ENCODE measurements around the gene SYNM. TPM values are rescaled to one million over a fixed set of nuclear protein-coding genes. Genes with fewer than 3 reads are reported as not detected.

Gene SYNM
- total RNA-seq, 1 donor from 2014 or later: 19.5 TPM

DNA sequence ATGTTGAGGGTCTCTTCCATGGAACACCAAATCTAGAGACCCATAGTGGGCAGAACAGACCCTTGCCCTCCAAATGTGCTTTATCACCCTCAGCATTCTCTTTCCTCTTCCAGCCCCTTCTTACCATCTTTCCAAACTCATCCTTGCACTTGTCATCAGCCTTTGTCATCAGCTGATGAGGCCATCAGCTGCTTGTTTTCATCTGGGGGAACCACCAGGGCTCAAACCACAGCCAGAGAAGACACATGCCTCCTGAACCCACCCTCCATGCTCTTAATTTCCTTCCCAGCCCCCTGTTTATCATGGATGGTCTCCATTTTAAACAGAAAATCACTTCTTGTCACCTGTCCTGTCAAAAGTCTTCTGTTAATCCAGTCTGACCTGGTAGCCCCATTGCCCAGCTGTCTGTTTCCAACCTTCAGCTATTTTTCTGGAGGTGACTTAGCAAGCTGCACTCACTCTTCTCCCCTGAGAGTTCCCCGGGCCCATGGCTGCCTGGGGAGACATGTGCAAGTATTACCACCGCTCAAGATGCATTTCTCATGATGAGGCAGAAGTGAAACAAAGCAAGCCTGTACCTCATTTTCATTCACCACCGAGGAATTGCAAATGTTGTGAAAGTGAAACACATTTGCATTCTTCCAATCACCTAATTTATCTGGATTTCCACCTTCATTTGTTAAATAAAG, 14.7 kb upstream of the SYNM start:
- Histone ChIP-seq H3K4me1 (no peaks in the 10 kb centered on the region), H3K4me3 (no peak overlapping the region), H3K36me3 (no peaks in the 10 kb centered on the region), H3K27me3 (no peaks in the 10 kb centered on the region), H3K27ac (no peak overlapping the region), H3K9me3 (no peaks in the 10 kb centered on the region)
- ATAC-seq (peak; percentile 64), DNase-seq (no peak)
- TF ChIP-seq, protein P1, sequence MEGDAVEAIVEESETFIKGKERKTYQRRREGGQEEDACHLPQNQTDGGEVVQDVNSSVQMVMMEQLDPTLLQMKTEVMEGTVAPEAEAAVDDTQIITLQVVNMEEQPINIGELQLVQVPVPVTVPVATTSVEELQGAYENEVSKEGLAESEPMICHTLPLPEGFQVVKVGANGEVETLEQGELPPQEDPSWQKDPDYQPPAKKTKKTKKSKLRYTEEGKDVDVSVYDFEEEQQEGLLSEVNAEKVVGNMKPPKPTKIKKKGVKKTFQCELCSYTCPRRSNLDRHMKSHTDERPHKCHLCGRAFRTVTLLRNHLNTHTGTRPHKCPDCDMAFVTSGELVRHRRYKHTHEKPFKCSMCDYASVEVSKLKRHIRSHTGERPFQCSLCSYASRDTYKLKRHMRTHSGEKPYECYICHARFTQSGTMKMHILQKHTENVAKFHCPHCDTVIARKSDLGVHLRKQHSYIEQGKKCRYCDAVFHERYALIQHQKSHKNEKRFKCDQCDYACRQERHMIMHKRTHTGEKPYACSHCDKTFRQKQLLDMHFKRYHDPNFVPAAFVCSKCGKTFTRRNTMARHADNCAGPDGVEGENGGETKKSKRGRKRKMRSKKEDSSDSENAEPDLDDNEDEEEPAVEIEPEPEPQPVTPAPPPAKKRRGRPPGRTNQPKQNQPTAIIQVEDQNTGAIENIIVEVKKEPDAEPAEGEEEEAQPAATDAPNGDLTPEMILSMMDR (IDR thresholded peaks at IDR 0.05): no peak
- intact Hi-C loops (cut with DNase I): no loop called here

DNA sequence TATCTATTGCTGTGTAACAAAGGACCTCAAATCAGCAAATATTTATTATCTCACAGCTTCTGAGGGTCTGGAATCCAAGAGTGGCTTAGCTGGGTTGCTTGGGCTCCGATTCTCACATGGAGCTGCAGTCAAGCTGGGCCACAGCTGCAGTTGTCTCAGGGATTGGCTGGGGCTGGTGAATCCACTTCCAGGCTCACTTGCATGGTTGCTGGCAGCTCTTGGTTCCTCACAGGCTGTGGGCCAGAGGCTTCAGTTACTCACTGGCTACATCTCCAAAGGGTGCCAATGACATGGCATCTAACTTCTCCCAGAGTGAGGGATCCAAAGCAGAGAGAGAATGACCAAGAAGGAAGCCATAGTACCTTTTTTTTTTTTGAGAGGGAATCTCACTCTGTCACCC, 13.9 kb upstream of the SYNM start:
- Histone ChIP-seq H3K36me3 (no peaks in the 10 kb centered on the region), H3K4me1 (no peaks in the 10 kb centered on the region), H3K27me3 (no peaks in the 10 kb centered on the region), H3K9me3 (no peaks in the 10 kb centered on the region), H3K4me3 (no peak overlapping the region), H3K27ac (no peak overlapping the region)
- TF ChIP-seq, protein P1 (IDR thresholded peaks at IDR 0.05): no peak
- ATAC-seq (no peak), DNase-seq (no peak)
- intact Hi-C loops (cut with DNase I): no loop called here

DNA sequence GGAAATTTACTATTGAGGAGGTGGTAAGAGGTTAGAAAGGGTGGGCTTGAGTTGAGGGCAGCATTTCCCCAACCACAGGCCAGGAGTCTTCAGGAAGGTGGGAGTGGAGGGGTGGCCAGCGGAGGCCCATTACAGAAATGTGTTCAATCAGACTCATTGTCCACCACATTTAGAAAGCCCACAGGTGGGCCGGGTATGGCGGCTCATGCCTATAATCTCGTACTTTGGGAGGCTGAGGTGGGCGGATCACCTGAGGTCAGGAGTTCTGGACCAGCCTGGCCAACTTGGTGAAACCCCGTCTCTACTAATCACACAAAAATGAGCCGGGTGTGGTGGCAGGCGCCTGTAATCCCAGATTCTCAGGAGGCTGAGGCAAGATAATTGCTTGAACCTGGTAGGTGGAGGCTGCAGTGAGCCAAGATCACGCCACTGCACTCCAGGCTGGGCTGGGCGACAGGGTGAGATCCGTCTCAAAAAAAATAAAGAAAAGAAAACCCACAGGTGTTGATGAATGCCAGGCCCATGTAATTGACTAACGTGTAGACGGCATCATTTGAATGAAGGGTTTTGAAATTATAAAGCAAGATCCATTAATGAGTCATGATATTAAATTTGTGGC, 12.2 kb upstream of the SYNM start:
- ATAC-seq (no peak), DNase-seq (no peak)
- Histone ChIP-seq H3K36me3 (no peaks in the 10 kb centered on the region), H3K4me3 (no peak overlapping the region), H3K27me3 (no peaks in the 10 kb centered on the region), H3K4me1 (no peaks in the 10 kb centered on the region), H3K27ac (no peak overlapping the region), H3K9me3 (no peaks in the 10 kb centered on the region)
- intact Hi-C loops (cut with DNase I): no loop called here
- TF ChIP-seq, protein P1 (IDR thresholded peaks at IDR 0.05): no peak

DNA sequence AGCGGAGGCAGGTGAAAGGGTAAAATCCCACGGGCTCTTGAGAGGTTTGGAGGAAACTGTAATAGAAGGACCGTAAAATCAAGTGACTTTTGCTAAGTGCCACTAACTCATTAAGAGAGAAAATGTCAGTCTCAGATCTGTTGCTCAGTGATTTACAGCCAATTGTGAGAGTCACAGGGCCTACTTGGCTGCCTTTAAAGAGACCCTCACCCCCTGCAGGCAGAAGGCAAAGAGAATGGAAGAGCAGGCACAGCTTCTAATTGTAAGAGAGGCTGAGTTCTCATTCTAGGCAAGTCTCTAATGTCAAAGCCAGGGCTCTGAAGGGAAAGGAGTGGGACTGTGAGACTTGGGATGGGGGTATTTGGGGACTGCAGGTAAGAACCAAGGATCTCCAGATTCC, 9.3 kb upstream of the SYNM start:
- intact Hi-C loops (cut with DNase I): no loop called here

DNA sequence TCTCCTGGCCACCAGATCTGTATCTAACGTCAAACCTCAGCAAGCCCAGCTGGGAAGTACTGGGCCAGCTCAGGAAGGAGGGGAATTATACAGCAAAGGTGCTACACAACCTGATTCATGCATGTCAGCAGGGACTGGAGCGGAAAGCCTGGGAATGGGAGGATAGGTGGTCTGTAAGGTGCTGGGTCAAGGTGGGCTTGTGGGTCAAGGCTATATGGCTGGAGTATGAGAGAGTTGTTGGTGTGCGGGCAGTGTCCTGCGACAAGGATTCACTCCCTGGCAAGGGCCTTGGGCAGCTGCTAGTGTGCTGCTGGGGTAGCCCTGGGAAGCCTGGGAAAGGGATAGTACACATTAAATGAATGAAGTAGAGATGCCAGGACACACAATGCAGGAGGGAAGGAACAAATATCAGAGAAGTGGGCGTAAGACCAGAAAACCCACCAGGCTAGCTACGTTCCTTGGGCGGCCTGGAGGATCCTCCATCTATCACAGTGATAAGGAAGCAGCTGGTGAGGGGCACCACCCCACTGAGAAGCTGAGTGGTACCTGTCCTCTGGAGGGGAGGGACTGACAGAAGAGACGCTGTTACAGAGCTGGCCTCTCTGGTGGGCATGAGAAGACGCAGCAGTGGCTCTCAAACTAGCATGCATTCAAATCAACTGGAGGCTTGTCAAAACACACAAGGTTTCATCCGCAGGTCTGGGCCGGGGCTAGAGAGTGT, 8.5 kb upstream of the SYNM start:
- no peak overlapping the region for H3K4me3 ChIP-seq
- H3K27ac ChIP-seq: no peak overlapping the region
- intact Hi-C loops (cut with DNase I): no loop called here
- H3K36me3 ChIP-seq: no peaks in the 10 kb centered on the region
- H3K4me1 ChIP-seq: peaks cover 4% of the 10 kb centered on the region
- DNase-seq (no peak), ATAC-seq (no peak)
- peaks cover 23% of the 10 kb centered on the region for H3K27me3 ChIP-seq
- TF ChIP-seq, protein P1 (IDR thresholded peaks at IDR 0.05): no peak
- no peaks in the 10 kb centered on the region for H3K9me3 ChIP-seq

More for the DNA sequence above, 9.3 kb upstream of the SYNM start:
- DNase-seq: no peak
- peaks cover 16% of the 10 kb centered on the region for H3K27me3 ChIP-seq
- H3K27ac ChIP-seq: no peak overlapping the region
- no peak overlapping the region for H3K4me3 ChIP-seq
- no peaks in the 10 kb centered on the region for H3K9me3 ChIP-seq
- TF ChIP-seq, protein P1 (IDR thresholded peaks at IDR 0.05): no peak
- no peak for ATAC-seq
- peaks cover 4% of the 10 kb centered on the region for H3K4me1 ChIP-seq
- H3K36me3 ChIP-seq: no peaks in the 10 kb centered on the region
